ENCODE measurements around the gene SKP2.

Gene SKP2

DNA sequence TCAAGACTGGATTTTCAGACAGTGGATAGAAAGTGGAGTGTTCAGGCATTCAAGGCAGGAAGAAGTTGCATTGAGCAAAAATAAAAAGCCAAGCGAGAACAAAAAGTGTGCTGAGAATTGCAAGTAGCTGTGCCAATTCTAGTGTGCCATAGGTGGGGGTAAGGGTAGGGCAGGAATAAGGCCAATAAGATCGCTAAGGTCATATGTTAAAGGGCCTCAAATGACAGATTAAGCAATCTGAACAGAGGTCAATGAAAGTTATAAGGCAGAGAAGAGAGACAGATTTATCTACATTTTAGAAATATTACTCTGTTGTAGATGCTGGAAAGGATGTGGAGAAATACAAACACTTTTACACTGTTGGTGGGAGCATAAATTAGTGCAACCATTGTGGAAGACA, 53.4 kb downstream of the SKP2 start:
- no peak for DNase-seq

DNA sequence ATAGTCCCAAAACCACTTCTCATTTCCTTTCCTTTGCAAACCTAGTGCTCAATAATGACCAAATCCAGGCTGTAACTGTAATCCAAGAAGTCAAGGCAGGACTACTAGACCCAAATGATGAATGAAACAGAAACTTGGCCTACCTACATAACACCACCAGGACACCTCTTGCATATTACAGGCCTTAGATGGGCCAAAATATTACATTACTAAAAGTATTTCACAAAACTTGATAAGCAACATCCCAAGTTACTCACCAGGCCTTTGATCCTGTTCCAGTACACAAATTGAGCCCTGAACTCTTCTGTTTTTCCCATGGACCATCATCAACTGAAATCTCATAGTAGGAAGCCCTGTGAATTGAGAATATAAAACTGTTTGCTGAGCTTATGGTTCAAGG, 55.0 kb downstream of the SKP2 start:
- no peak for DNase-seq

DNA sequence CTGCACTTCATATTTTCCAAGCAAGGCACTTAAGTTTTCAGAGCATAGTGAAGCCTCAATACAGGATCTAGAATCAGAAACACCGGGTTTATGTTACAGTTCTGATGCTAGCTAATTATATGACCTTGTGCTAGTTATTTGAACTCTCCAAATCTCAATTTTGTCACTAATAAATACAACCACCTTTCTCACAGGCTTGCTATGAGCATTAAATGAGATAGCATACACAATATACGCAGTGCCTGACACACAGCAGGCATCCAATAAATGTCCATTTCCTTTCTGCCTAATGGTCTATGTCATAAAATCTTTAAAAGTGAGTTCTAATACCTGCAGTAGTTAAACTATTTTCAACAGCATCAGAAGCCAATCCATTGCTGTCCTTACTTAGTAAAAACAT, 56.9 kb downstream of the SKP2 start:
- DNase-seq = no peak

DNA sequence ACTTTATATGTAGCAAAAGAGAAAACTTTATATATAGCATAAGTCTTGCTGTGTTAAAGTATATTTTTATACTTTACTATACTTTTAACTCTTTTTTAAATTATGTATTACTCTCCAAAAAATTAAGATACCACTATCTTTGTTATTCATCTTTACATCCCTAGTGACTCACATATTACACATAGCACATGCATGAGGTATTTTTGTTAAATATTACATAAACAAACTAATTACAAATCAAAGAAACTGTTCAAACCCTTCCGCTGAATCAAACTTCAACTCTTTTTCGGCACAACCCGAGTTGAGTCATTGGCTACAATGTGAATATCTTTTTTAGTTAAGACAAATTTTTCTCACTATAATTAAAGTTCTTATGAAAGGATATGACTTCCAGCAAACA, 57.8 kb downstream of the SKP2 start:
- no peak for DNase-seq

DNA sequence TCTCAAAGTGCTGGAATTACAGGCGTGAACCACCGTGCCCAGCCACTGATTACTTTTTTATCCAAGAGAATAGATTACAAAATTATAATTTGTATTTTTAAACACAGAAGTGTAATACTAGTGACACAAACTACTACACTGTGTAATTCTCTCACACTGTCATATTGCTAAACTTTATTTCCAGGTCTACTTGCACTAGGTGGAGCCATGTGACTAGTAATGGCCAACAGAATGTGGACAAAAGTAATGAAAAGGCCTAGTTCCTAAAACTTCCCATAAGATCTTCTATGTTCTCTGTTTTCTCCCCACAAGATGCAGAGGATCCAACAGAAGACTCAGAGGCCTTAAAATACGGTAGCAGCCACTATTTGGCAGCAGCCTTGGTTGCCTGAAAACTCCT, 62.5 kb downstream of the SKP2 start:
- no peak for DNase-seq

DNA sequence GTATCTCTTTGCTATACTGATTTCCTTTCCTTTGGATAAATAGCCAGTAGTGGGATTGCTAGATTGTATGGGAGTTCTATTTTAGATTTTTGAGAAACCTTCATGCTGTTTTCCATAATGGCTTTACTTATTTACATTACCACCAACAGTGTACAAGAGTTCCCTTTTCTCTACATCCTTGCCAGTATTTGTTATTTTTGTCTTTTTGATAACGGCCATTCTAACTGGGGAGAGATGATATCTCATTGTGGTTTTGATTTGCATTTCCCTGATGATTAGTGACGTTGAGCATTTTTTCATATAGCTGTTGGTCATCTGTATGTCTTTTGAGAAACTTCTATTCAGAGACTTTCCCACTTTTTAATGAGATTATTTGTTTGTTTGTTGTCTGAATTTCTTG, 64.0 kb downstream of the SKP2 start:
- DNase-seq = no peak

DNA sequence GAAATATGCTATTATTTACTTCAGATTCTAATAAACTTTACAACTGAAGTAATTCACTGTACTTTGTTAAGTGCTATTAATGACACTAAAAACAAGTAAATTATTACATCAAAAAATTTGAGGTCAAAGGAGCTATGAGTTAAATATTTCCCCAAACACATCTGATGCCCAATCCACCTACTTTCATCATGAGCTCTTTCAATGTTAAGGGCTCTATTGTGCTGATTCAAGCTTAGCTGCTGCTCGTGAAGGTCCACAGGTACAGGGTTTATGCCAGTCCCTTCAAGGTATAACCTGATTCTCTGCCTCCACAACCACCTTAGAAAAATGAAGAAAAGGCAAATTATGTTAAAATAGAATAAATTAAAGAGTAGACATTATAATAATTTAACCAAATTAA, 65.7 kb downstream of the SKP2 start:
- no peak for DNase-seq

DNA sequence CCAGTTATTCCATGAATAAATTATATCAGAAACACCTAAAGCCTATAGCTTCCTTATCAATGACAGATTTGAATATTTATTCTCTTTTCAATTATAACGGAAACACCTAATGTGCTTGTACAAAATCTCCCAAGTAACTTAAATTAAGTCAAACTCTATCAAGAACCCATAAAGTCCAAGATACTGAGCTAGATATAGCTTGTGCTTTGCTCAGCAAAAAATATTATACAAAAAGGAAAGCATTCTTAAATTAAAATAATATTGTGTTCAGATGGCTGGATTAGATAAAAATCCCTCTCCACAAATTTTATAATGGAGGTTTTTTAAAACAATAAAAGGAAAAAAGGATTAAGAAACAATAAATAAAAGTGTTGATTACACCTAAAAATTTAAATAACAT, 66.1 kb downstream of the SKP2 start:
- DNase-seq = no peak

DNA sequence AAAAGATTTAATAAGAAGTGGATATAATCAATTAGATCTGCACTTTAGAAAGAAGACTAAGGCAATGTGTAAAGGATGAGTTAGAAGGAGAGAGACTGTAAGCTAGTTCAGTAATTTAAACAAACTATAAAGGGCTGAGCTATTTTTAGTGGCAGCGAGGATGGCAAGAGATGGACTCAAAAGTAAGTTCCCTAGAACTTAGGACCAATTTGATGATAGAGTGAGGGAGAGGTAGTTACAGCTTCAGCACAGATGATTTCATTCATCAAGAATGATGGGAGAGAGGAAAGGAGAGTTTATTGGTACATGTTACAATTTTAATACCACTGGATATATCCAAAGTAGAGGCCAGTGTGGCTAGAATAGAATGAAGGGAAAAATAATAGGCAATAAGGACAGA, 70.7 kb downstream of the SKP2 start:
- DNase-seq = no peak

DNA sequence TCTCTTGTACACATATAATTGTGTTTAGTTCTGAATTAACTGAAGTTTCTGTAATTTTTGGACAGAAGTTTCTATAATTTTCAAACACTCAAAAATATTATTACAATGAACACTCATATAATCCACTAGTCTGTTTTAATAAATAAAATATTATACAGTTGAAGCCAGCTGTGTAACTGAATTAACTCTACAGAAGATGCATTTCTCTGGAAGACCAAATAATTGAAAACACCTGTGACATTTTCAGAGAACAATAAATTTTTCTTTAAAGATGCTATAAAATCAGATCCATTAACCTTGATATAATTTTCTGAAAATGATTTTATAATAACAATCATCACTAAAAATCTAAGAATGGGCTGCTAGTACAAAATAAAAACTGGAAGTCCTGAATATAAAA, 75.1 kb downstream of the SKP2 start:
- no peak for DNase-seq

DNA sequence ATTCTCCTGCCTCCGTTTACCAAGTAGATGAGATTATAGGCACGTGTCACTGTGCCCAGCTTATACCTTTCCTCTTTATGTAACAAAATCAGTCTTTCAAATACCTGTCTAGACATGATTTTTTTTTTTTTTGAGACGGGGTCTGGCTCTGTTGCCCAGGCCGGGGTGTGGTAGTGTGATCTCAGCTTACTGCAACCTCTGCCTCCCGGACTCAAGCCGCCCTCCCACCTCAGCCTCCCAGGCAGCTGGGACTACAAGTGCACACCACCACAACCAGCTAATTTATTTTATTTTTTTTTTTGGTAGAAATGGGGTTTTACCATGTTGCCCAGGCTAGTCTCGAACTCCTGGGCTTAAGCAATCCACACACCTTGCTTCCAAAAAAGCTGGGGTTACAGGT, 76.6 kb downstream of the SKP2 start:
- no peak for DNase-seq

DNA sequence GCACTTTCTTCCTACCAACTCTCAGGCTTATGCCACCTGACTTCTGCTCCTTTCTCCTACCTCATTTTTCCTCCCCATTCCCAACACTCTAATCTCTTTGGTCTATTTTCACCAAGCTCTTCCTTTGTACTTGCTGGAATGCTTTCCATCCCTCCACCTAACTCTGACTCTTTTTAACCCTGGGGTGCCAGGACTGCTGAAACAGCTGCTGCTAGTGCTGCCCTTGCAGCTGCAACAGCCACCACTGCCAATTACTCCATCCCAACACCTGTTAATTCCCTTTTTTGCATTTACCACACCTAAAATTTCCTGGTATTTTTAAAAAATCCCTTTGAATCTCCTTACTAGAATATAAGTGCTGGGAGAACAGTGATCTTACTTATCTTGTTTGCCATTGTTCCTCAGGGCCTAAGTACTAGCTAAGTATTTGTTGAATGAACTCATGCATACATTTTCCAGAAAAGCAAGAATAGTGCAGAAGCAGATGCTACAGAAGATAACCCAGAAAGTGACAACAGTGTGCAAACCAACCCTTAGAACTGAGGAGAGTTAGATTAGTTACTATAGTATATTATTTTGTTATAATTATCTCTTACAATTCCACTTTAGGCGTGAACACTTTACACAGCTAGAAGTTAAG, 78.4 kb downstream of the SKP2 start:
- no peak for DNase-seq

DNA sequence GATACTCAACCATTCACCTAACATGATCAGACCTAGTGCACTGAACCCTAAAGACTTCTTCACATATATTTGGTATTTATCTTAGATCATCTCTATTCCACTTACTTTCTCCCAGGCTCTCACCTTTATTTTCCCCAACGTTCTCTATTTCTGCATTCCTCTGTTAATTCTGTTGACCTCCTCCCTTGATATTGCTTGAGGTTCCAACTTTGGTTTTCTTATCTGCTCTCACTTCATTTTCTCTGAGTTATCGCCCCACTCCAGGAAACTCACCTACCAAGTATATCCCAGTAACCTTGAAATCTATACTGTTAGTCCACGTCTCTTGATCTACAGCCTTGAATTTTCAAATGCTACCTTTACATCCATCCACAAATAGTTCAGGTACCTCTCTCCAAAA, 80.6 kb downstream of the SKP2 start:
- no peak for DNase-seq

All from NCI-H2081 treated with DMSO at 0.1 percent for 48 hours (cell line).